GM12873 (cell line): ENCODE results near the gene CYYR1.

Source experiments
- TF ChIP-seq, protein P1 (sequence below): IDR thresholded peaks from 2 replicates; pipeline ENCODE4 v1.5.1; 2012; ENCODE audit warnings: low read depth, mild to moderate bottlenecking, moderate library complexity, low read length, control low read depth; ENCODE audit not compliant: insufficient read depth; ENCODE audit errors: missing control alignments

CYYR1 gene

DNA sequence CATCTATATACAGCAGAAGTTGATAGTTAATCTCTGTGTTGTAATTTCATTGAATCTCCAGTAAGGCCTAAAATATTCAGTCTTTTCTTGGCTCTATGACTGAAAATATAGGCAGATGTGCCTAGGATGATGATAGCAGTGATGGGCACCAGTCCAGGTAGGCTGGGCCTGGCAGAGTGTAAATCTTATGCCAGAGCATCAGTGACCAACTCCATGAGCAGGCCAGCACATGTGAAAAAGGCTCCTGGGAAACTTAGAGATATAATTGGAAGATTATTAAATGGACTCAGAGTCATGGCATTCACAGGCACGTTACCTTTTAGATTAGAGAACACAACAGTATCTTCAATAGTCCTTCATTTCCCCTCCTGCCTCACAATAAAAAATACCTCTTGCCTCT is 20.7 kb upstream of the CYYR1 start:
- TF ChIP-seq, protein P1, sequence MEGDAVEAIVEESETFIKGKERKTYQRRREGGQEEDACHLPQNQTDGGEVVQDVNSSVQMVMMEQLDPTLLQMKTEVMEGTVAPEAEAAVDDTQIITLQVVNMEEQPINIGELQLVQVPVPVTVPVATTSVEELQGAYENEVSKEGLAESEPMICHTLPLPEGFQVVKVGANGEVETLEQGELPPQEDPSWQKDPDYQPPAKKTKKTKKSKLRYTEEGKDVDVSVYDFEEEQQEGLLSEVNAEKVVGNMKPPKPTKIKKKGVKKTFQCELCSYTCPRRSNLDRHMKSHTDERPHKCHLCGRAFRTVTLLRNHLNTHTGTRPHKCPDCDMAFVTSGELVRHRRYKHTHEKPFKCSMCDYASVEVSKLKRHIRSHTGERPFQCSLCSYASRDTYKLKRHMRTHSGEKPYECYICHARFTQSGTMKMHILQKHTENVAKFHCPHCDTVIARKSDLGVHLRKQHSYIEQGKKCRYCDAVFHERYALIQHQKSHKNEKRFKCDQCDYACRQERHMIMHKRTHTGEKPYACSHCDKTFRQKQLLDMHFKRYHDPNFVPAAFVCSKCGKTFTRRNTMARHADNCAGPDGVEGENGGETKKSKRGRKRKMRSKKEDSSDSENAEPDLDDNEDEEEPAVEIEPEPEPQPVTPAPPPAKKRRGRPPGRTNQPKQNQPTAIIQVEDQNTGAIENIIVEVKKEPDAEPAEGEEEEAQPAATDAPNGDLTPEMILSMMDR, result no peak

DNA sequence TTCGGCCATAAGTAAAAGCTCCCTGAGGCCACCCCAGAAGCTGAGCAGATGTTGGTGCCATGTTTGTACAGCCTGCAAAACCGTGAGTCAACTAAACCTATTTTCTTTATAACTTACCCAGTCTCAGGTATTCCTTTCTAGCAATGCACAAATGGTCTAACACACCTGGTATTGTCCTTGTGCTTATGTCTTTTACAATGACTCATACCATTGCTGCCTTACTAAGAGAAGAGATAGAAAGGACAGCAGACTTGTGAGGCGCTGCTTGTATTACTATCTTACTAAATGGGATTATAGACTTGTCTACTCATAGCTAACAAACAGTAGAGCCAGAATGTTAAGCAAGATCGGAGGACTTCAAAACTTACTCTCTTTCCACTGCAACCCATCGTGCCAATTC is 18.5 kb upstream of the CYYR1 start:
- TF ChIP-seq, protein P1, result no peak

DNA sequence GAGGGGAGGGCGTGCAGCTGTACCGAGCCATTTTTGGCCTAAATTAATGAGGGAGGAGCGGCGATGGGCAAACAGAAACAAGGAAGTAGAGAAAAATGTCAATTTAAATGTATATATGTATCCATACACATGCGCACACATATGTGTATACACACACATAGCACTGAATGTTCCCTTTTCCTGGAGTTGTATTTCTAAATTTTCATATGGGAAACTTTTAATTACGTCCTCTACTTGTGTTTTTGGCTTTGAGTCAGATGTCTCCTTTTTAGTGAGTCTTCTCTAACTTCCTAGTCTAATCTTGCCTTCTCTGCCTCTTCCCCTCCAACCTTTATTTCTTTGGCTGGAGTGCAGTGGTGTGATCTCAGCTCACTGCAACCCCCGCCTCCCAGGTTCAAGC is 15.4 kb upstream of the CYYR1 start:
- TF ChIP-seq, protein P1, result no peak

DNA sequence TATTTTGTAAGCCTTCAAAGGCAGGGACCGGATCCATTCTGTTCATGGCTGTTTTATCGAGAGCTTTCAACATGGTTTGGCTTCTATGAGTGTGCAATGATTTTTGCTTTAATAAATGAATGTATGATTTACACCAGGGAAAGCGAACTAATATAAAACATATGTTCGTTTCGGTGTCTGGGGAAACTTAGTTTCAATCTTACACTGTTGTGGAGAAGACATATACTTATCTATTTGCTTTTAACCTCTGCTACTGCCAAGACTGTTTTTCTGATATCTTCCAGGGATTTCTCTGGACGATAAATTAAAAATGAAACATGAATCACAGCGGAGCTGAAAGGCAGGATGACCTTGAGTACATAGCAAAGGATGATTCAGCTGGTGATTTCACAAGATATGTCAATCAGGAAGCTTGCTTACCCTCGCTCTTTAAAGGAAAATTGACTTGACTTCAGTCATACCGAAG is 14.7 kb upstream of the CYYR1 start:
- TF ChIP-seq, protein P1, result no peak

DNA sequence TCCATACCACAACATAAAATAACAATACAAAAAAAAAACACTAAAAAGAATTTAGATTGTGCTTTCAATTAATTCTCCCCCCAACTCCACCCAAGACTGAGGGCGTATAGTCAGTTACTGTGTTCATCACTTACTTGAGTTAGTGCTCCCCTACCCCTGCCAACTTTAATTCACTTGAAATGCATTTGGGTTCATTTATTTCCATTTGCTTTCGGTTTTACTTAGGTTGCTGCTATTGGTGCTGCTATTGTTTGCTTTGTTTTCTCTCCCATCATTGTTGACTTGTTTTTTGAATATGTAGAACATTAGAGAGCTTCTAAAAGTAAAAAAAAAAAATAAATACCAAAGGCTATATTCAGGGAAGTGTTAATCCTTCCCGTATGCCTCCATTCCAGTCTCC is 10.7 kb upstream of the CYYR1 start:
- TF ChIP-seq, protein P1, result no peak

DNA sequence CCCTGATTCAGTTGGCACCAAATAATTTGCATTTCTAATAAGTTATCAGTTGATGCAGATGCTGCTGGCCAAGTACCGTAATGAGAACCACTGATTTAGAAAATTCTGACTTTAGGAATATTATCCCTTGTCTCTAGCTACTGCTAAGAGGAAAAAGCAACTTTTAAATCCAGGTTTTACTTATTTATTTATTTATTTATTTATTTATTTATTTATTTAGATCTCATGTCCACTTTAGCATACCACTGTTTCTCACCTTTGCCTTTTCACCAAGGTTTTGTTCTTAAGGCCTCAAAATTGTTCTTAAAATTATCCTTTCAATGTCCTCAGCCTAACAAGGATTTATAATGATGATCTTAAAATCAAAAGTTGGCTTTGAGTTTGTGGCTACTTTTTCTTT is 8.7 kb upstream of the CYYR1 start:
- TF ChIP-seq, protein P1, result no peak

DNA sequence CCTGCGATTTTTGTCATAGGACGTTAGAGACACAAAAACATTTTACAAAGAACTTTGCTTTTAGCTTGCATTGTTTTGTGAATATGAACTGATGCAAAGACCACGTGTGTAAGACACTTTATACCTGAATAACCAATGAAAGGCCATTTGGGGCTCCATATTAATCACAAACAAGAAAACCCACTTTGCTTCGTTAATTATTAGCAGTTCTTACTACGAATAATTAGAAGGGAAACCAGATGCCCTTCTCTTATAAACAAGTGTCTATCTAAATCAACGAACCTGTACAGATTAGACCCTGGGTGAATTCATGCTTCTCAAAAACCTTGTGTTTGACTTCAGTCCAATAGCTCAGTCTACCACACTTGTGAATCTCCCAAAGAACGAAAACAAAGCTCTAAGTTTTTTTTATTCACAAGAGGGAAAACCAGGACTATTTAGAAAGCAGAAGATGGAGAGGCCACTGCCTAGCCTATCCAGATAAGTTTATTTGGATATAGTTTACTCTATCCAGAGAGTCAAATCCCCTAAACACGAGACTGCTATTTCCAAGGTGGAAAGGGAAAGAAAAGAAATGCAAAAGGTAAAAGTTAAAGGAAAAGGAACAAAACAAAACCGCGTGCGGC is 897 bp downstream of the CYYR1 start:
- TF ChIP-seq, protein P1, result no peak

DNA sequence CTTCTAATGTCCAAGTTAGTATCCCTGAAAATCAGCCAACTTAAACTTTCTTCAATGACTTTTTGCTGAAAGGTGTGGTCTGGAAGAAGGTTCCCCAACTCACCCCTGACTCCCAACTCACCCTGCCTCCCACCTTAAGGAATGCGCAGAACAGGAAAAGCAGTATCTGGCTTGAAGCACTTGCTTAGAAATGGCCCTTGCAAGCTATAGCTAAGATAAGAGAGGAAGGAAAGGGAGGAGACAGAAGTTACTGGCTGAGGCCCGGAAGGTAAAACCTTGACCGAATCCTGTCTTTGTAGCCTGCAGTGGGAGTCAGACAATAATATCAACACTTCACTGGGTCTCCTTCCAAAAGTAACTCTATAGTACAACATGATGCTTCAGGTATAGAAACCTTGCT is 2.9 kb downstream of the CYYR1 start:
- TF ChIP-seq, protein P1, result no peak
